Measurements from ENCODE around the gene TJP2. TPM values are rescaled to one million over a fixed set of nuclear protein-coding genes. Genes with fewer than 3 reads are reported as not detected.
"Not testable (repeated sequence)": the region's sequence is repeated elsewhere in the genome, so short reads cannot be mapped to it uniquely, and the experiment has no call there.

The TJP2 gene
- total RNA-seq, 2 donors from 2014 or later = 207 to 226 TPM

- no peaks in the 10 kb centered on the region for H3K36me3 ChIP-seq
- H3K27ac ChIP-seq = no peak overlapping the region
- no peaks in the 10 kb centered on the region for H3K27me3 ChIP-seq (replicated peaks; ENCODE audit: insufficient read depth)
- no peak overlapping the region for H3K4me3 ChIP-seq
- no peaks in the 10 kb centered on the region for H3K9me3 ChIP-seq
- no peaks in the 10 kb centered on the region for H3K4me1 ChIP-seq (ENCODE audit: control insufficient read depth in 1 of 2, low read depth in 2 of 2)
- ATAC-seq (ENCODE audit: insufficient number of reproducible peaks, low FRiP score, low read depth) (no peak), DNase-seq (ENCODE audit: low spot score) (no peak)
- no peak for TF ChIP-seq CTCF (IDR thresholded peaks at IDR 0.05)
These were observed 125.2 kb downstream of the TJP2 start for GRCh38 chr9:69299315-69299714.

- no peaks in the 10 kb centered on the region for H3K36me3 ChIP-seq
- no peaks in the 10 kb centered on the region for H3K9me3 ChIP-seq
- ATAC-seq (ENCODE audit: insufficient number of reproducible peaks, low FRiP score, low read depth) (no peak), DNase-seq (ENCODE audit: low spot score) (no peak)
- H3K4me3 ChIP-seq = no peak overlapping the region
- no peak for TF ChIP-seq CTCF (IDR thresholded peaks at IDR 0.05)
- no peak overlapping the region for H3K27ac ChIP-seq
- H3K4me1 ChIP-seq (ENCODE audit: control insufficient read depth in 1 of 2, low read depth in 2 of 2) = no peaks in the 10 kb centered on the region
- H3K27me3 ChIP-seq (replicated peaks; ENCODE audit: insufficient read depth) = no peaks in the 10 kb centered on the region
These were observed 125.7 kb downstream of the TJP2 start for GRCh38 chr9:69299826-69300225.

- no peak for ATAC-seq (ENCODE audit: insufficient number of reproducible peaks, low FRiP score, low read depth)
These were observed 129.3 kb downstream of the TJP2 start for GRCh38 chr9:69303331-69303730.

GRCh38 chr9:69306895-69307445, 132.9 kb downstream of the TJP2 start:
- H3K4me3 ChIP-seq; DNase-seq (ENCODE audit: low spot score); ATAC-seq (ENCODE audit: insufficient number of reproducible peaks, low FRiP score, low read depth); H3K27me3 ChIP-seq (replicated peaks; ENCODE audit: insufficient read depth); H3K36me3 ChIP-seq; H3K9me3 ChIP-seq; H3K27ac ChIP-seq: not testable (repeated sequence)
- peaks cover 0 to 10% of the 10 kb centered on the region in 2 donors for H3K4me1 ChIP-seq (ENCODE audit: control insufficient read depth in 1 of 2, low read depth in 2 of 2)

More at GRCh38 chr9:69303331-69303730, 129.3 kb downstream of the TJP2 start:
- H3K9me3 ChIP-seq = no peaks in the 10 kb centered on the region
- H3K4me3 ChIP-seq = no peak overlapping the region
- H3K27ac ChIP-seq = no peak overlapping the region
- H3K4me1 ChIP-seq (ENCODE audit: control insufficient read depth in 1 of 2, low read depth in 2 of 2) = peaks cover 0 to 10% of the 10 kb centered on the region in 2 donors
- TF ChIP-seq CTCF (IDR thresholded peaks at IDR 0.05) = no peak
- H3K36me3 ChIP-seq = no peaks in the 10 kb centered on the region
- no peaks in the 10 kb centered on the region for H3K27me3 ChIP-seq (replicated peaks; ENCODE audit: insufficient read depth)
- DNase-seq (ENCODE audit: low spot score) = no peak

GRCh38 chr9:69307446-69308205, 133.5 kb downstream of the TJP2 start:
- H3K27ac ChIP-seq = no peak overlapping the region

More at GRCh38 chr9:69307446-69308205, 133.5 kb downstream of the TJP2 start:
- Histone ChIP-seq H3K9me3 (no peaks in the 10 kb centered on the region), H3K36me3 (no peaks in the 10 kb centered on the region), H3K4me1 (ENCODE audit: control insufficient read depth in 1 of 2, low read depth in 2 of 2) (peaks cover 0 to 10% of the 10 kb centered on the region in 2 donors), H3K27me3 (replicated peaks; ENCODE audit: insufficient read depth) (no peaks in the 10 kb centered on the region), H3K4me3 (no peak overlapping the region)
- DNase-seq (ENCODE audit: low spot score) (no peak), ATAC-seq (ENCODE audit: insufficient number of reproducible peaks, low FRiP score, low read depth) (no peak)
- no peak for TF ChIP-seq CTCF (IDR thresholded peaks at IDR 0.05)
